Activated CD4-positive, alpha-beta T cell treated with anti-CD3 and anti-CD28 coated beads, Interleukin-2, amount 50 U/mL, for 48 hours (primary cell): ENCODE results near the gene DIO1.
A peak's percentile ranks its signal among the peaks of the same experiment; 100 is the strongest.

Experiments used
- DNase-seq, 2 experiments: peaks; one replicate each; pipeline ENCODE4 v3.0.0-alpha.2; 2020

DIO1 gene

GRCh38 chr1:53895421-53895820 lies 1.4 kb downstream of the DIO1 start:
- no peak for DNase-seq

DNA sequence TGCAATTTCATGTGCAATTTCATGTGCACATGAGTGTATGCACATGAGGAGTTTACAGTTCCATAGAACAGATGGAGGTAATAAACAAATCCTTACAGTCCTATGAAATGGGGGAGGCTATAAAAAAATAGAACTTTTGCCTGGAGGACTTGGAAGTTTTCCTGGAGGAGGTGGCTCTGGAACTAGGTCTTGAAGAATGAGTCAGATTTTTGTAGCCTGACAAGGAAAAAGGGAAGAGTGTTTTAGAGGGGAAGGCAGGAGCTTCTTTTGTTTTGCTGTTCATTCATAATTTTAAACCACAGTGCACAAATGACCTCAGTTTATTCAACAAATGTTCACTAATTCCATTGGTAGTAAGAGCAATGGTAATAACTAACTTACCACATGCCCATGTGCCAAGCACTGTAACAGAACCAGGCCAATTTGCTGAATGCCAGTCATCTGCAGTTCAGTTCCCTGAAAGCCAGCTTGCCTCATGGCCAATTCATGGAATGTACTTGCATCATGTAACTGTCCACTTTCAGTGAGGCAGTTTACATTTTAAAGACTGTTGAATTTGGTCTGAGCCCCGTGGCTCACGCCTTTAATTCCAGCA lies 2.7 kb downstream of the DIO1 start:
- no peak for DNase-seq

- DNase-seq: no peak
These were observed 5.2 kb downstream of the DIO1 start for GRCh38 chr1:53899206-53899628.

- DNase-seq: no peak
These were observed 5.7 kb downstream of the DIO1 start for GRCh38 chr1:53899708-53900107.

DNA sequence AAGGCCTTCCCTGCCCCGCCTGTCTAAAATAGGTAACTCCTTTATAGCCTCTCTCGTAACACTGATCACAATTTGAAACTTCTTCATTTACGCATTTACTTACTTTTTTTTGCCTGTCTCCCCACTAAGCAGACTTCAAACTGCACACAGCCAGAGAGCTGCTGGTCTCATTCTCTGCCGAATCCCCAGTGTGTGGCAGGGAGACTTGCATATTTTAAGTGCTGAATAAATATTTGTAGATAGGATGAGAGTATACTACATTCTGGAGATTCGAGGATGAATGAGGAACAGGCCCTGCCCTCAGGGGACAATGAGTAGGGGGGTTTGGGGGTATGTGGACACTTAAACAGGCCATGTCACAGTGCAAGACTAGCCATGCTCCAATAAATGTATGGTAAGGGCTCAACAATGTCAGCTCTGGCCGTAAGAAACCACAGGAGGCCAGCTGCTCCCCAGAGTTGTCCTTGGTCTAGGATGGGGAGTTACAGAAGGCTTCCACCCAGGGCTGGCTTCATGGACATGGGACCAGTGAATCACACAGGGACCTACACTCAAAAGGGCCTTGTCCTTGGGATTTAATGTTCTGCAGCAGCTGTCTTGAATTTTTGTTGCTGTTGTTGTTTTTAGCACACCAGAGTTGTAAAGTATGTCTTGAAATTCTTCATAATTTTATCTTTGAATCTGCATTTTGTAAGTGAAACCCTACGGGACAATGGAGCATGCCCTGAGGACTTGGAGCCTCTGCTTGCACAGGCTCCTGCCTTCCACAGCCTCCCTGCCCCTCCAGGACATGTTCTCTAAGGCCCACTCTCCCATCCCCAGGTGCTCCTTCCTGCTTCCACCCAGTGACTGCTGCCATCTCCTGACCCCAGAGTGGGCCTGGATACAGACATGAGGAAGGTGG lies 8.5 kb downstream of the DIO1 start:
- DNase-seq: no peak

DNA sequence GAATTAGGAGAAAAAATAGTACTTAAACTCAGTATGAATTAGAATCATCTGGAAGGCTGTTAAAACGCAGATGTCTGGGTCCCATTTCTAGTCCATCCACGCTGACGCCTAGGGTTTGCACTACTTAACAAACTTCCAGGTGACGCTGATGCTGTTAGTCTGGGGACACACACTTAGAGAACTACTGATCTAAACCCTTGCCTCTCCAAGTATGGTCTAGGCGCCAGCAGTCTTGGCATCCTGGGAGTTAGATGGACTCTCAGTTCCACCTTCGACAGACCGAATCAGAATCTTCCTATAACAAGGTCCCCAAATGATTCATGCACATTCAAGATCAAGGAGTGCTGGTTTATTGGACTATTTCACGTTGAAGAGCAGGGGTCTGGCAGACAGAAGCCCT lies 11.5 kb downstream of the DIO1 start:
- DNase-seq: no peak

- DNase-seq: no peak
These were observed 12.1 kb downstream of the DIO1 start for GRCh38 chr1:53906121-53906520.

- no peak for DNase-seq
These were observed 16.0 kb downstream of the DIO1 start for GRCh38 chr1:53909946-53910345.

DNA sequence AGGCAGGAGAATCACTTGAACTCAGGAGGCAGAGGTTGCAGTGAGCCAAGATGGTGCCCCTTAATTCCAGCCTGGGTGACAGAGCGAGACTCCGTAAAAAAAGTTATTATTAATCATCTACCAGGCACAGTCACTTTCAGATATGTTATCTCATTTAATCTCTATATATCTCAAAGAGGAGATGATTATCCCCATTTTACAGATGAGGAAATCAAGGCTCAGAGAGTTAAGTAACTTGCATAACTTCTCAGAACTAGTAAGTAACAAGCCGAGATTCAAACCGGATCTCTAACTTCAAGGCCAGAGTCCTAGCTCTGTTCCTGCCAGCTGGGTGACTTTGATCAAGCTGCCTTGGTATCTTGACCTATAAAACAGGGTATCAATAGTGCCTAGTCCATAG lies 17.5 kb downstream of the DIO1 start:
- no peak for DNase-seq

DNA sequence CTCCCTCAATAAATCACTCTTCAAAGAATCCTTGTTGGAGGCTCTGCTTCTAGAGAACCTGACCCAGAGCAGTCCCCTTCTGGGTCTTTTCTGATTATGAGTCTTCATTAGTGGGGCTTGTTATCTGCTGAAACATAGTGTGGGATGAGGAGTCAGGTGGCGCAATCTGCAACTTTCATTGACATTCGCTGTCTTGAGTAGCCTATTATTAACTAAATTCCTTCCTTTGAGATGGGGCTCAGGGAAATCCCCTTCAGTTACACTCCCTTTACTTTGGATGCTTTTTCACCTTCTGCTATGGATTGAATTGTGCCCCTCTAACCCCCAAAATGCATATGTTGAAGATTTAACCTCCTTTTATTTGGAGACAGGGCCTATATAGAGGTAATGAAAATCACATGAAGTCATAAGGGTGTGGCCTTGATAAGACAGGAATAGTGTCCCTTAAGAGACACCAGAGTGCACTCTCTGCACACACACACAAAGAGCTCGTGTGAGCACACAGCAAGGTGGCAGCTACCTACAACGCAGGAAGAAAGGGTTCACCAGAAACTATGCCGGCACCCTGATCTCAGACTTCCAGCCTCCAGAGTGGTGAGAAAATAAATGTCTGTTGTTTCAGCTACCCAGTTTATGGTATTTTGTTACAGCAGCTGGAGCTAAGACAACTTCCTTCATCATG lies 19.5 kb downstream of the DIO1 start:
- no peak for DNase-seq

DNA sequence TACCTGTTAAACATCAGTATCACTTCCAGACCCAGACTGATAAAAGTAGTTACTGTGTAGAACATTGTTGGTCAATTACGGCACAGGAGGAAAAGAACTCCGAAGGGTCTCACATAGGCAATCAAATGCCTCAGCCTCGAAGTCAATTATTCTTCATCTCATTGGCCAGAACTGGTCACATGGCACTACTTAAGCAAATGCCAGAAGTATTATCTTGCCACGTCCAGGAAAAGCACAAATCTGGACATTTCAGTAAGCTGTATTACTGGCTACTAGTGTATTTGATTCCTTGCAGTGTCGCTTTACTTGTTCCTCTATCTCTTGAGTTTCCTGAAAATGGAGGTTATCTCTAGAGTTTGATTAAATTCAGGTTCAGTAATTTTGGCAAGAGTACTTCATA lies 24.4 kb downstream of the DIO1 start:
- no peak for DNase-seq

DNA sequence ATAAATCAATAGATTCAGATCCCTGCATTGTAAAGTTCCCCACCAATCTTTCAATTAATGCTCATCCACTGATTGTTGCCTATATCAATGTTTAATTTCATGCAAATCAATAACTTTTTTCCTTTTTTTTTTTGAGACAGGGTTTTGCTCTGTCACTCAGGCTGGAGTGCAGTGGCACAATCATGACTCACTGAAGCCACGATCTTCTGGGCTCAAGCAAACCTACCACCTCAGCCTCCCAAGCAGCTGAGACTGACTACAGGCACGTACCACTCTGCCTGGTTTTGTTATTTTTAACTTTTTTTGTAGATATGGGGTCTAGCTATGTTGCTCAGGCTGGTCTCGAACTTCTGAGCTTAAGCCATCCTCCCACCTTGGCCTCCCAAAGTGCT lies 25.7 kb downstream of the DIO1 start:
- peak; percentile 19 to 31 for DNase-seq

DNA sequence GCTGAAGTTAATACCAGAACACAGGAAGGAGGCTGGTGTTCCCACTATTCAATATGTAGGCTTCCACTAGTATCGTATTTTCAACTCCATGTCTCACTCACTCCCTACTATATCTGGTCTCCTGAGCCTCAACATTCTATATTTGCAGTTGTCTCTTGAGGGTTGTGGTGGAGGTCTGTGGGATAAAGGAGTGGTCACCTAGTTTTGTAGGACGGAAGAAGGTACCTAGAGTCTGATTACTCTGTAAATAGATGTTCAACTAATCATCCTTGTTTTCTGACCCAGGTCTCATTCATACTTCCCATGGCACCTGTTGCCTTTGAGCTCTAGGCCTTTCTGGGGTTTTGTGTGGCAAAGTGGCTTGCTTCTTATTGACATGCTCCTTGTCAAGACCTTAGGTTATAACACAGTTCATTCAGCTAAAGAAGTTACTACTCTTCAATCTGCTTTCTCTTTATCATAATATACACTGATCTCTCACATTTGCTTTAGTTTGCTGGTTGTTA lies 33.4 kb downstream of the DIO1 start:
- DNase-seq: no peak

GRCh38 chr1:53929246-53929960 lies 35.4 kb downstream of the DIO1 start:
- no peak for DNase-seq

DNA sequence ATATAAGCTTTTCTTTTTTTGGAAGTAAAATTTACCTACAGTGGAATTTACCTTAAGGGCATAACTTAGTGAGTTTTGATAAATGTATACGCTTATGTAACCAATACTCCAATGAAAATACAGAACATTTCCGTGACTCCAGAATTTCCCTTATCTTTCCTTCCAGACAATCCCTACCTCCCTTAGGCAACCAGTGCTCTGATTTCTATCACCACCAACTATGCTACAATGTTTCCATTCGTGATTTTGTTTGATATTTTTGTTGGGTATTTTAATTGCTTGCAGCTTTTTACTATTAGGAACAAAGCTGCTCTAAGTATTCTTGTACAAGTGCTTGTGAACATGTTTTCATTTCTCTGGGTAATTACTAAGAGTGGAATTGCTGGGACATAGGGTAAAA lies 36.9 kb downstream of the DIO1 start:
- no peak for DNase-seq

DNA sequence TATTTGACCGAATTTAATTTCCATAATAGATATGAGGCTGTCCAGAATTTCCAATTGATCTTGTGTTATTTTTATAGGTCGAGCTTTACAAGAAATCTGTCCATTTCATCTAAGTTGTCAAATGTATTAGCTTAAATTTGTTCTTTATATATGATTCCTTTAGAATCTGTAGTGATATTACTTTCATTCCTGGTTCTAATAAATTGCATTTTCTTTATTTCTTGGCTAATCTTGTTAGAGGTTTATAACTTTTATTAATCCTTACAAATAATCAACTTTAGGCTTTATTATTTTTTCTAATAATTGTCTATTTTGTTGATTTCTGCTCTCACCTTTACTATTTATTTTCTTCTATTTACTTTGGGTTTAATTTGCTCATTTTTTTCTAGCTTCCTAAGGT lies 37.5 kb downstream of the DIO1 start:
- no peak for DNase-seq

DNA sequence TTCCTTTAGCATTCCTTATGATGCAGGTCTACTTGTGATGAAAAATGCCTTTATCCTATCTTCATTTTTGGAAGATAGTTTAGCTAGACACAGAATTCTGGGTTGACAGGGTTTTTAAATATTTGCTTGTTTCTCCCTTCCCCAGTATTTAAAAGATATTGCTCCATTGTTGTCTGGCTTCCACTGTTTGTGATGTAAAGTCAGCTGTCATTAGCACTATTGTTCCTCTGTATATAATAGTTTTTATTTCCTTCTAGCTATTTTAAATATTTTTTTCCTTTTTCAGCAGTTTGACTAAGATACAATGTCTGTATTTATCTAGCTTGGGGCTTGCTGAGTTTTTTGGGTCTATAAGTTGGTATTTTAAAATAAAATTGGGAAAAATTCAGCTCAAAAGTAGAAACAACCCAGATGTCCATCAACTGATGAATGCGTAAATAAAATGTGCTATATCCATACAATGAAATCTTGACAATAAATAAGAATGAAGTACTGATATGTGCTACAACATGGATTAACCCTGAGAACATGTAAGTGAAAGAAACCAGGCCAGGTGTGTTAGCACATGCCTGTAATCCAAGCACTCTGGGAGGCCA lies 40.3 kb downstream of the DIO1 start:
- no peak for DNase-seq

DNA sequence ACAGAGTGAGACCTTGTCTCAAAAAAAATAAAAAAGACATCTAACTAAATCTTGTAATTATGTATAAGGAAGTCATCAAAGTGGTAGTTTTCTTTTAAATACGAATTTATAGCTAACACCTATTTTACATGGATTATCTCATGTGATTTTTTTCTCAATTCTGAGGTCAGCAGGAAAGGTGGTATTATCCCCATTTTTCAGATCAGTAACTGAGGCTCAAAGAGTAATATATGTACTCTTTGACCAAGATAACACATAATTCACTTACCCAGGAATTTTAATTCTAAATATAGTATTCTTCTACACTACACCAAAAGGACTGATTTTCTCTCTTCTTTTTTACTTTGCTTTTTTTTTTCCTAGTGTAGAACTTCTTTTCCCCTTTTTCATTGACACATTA lies 42.4 kb downstream of the DIO1 start:
- DNase-seq: no peak

GRCh38 chr1:53938136-53938830 lies 44.3 kb downstream of the DIO1 start:
- DNase-seq: no peak

GRCh38 chr1:53942127-53942957 lies 48.4 kb downstream of the DIO1 start:
- DNase-seq: no peak

DNA sequence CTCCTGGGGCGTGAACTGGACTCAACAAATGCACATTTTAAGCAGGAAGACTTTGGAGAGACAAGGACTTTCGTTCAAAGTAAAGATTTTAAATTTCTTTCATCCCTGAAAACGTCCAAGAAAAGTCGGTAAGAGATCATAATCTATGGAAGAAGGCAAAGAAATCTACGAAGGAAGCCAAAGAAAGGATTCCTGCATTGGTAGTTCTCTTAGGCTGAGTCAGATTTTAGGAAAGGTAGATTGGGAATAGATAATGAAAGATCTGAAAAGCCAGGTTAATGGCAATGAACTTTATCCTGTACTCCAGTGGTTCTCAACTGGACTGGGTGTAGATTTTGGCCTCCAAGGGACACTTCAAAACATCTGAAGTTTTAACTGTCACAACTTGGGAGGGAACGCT lies 49.1 kb downstream of the DIO1 start:
- DNase-seq: no peak
